Stomach (tissue), 9 donors: ENCODE data around the gene ATP11A. TPM values are rescaled to one million over a fixed set of nuclear protein-coding genes. Genes with fewer than 3 reads are reported as not detected.
A peak's percentile ranks its signal among the peaks of the same experiment; 100 is the strongest.

Experiments used
- DNase-seq, 2 donors: peaks; one replicate each; pipeline versions ENCODE4 v3.0.0 to v3.0.0-alpha.2; 2013 to 2019
- H3K27ac ChIP-seq, 5 donors: fragments of 200-600 bp in 4 of 5; sonication (generic) in 4 of 5; one replicate each; pipeline ENCODE4 v1.5.1; 2013 to 2019; ENCODE audit warnings: mild to moderate bottlenecking in 1 of 5, moderate library complexity in 1 of 5
- H3K27me3 ChIP-seq, 3 donors: fragments of 200-600 bp; sonication (generic); one replicate each; pipeline ENCODE4 v1.5.1; 2017 to 2019; ENCODE audit warnings: mixed run types in 1 of 3
- H3K36me3 ChIP-seq, 4 donors: fragments of 200-600 bp; sonication (generic); 1 replicate in 3 of 4; 2 replicates in 1 of 4; pipeline ENCODE4 v1.5.1; 2016 to 2019
- H3K4me1 ChIP-seq, 4 donors: fragments of 200-600 bp; sonication (generic); one replicate each; pipeline ENCODE4 v1.5.1; 2016 to 2019
- H3K4me3 ChIP-seq, 4 donors: fragments of 200-600 bp; sonication (generic) in 3 of 4; one replicate each; pipeline ENCODE4 v1.5.1; 2016 to 2019; ENCODE audit warnings: mild to moderate bottlenecking in 1 of 4
- H3K9me3 ChIP-seq, 4 donors: fragments of 200-600 bp; sonication (generic); one replicate each; pipeline ENCODE4 v1.5.1; 2016 to 2019
- EP300 ChIP-seq: sonication (generic); formaldehyde crosslinking; IDR thresholded peaks from one replicate; pipeline ENCODE4 v1.6.1; 2017; ENCODE audit warnings: antibody characterized with exemption
- POLR2A ChIP-seq, 4 donors: fragments of 450-650 bp; IDR thresholded peaks; one replicate each; pipeline ENCODE4 v1.6.1; 2016; ENCODE audit warnings: antibody characterized with exemption in 4 of 4, control low read depth in 2 of 4, mild to moderate bottlenecking in 1 of 4, moderate library complexity in 1 of 4
- POLR2AphosphoS5 ChIP-seq, 3 donors: sonication (generic); formaldehyde crosslinking; IDR thresholded peaks; one replicate each; pipeline ENCODE4 v1.6.1; 2016; ENCODE audit warnings: antibody characterized with exemption in 3 of 3
- WGBS, 5 donors: extraction: QIAGEN DNeasy Blood & Tissue Kit in 3 of 5; methylation state at CpG; one replicate each; pipeline versions ENCODE4 v1.1.5 to v1.1.7; 2013 to 2018; 5-methylcytosine and 5-hydroxymethylcytosine counted together
- intact Hi-C: fragments of 100-400 bp; cut with DNase I; formaldehyde crosslinking; loops from one replicate; pipeline ENCODE4 v1.15.1; 2023; ENCODE audit warnings: low total_unique reads
- polyA plus RNA-seq, 3 donors: library from polyadenylated mRNA; stranded (reverse); fragments of 200-250 nt; gene quantifications; one replicate each; pipeline ENCODE4 v1.2.3, GENCODE V29; 2013
- total RNA-seq, 5 donors: library from RNA; depleted of rRNA; stranded (reverse); fragments of >200 nt; gene quantifications; one replicate each; pipeline versions ENCODE4 v1.1.0 to v1.2.3, GENCODE V29; 2014 to 2016
- TF ChIP-seq, protein P1 (sequence below), 7 experiments: fragments of 450-650 bp in 4 of 7; fragments of 200-600 bp in 3 of 7; sonication (generic) in 3 of 7; IDR thresholded peaks; one replicate each; pipeline ENCODE4 v1.5.1; 2016 to 2019; ENCODE audit warnings: antibody characterized with exemption in 7 of 7, control low read depth in 2 of 7, mild to moderate bottlenecking in 1 of 7
- donor health status: healthy with polysubstance abuse.
- donor health status: Bipolar disorder and iron deficiency.
- donor health status: healthy.

ATP11A gene
- total and polyA plus RNA-seq, 8 donors, result 1.1 to 70.9 (median 12.3) TPM

DNA sequence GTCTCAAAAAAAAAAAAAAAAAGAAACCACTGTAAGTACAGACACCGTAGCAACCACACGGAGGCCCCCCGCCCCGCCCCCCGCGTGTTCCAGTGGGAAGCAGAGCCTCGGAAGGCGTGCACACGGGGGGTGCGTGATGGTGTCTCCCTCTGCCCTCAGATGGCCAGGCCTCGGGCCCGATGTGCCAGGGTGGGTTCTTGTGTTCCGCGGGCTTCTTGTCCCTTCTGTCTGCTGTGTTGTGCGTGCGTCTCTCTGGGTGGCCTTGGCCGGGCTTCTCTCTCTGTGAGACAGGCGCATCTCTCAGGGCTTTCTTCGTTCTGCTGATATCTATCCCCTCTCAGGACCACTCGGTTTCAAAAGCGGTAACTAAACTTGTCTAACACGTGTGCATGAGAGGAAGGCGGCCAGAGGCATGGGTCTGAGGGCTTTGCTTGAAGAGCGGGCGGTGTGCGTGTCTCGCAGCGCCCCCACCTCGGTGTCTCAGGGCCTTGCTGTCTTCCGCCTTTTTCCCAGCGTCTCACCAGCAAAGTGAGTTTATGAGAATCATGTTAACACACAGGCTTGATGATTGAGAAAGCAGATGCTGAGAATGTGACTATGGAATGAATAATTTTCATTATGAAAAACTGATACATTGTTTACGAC is 12.6 kb downstream of the ATP11A start:
- Histone ChIP-seq H3K4me1 (peaks cover 4 to 39% (median 12%) of the 10 kb centered on the region in 4 donors), H3K36me3 (no peaks in the 10 kb centered on the region), H3K4me3 (no peak overlapping the region), H3K9me3 (no peaks in the 10 kb centered on the region), H3K27ac (no peak overlapping the region), H3K27me3 (no peaks in the 10 kb centered on the region)
- TF ChIP-seq, protein P1, sequence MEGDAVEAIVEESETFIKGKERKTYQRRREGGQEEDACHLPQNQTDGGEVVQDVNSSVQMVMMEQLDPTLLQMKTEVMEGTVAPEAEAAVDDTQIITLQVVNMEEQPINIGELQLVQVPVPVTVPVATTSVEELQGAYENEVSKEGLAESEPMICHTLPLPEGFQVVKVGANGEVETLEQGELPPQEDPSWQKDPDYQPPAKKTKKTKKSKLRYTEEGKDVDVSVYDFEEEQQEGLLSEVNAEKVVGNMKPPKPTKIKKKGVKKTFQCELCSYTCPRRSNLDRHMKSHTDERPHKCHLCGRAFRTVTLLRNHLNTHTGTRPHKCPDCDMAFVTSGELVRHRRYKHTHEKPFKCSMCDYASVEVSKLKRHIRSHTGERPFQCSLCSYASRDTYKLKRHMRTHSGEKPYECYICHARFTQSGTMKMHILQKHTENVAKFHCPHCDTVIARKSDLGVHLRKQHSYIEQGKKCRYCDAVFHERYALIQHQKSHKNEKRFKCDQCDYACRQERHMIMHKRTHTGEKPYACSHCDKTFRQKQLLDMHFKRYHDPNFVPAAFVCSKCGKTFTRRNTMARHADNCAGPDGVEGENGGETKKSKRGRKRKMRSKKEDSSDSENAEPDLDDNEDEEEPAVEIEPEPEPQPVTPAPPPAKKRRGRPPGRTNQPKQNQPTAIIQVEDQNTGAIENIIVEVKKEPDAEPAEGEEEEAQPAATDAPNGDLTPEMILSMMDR (IDR thresholded peaks at IDR 0.05), result no peak
- no peak for TF ChIP-seq POLR2AphosphoS5 (IDR thresholded peaks at IDR 0.05)
- TF ChIP-seq EP300, result no peak
- TF ChIP-seq POLR2A (IDR thresholded peaks at IDR 0.05), result no peak
- WGBS, 5 donors, result 91 to 95% (median 93%) methylated on average over 30 to 32 of the region's 32 CpGs
- peak in 1 of 2 donors; percentile 19 for DNase-seq
- intact Hi-C loops, result no loop called here

DNA sequence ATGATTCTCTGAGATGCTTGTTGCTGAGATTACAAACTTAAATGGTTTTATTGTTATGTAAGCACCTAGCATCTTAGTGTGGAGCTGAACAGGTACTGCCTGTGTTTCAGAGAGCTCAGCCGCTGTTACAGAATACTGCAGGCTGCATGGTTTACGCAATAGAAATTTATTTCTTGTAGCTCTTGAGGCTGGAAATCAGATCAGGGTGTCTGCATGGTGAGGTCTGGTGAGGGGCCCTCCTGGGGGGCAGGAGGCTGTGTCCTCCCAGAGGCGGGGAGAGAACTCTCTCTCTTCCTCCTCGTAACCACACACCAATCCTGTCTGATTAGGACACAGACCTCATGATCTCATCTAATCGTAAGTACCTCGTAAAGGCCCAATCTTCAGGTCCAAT is 13.1 kb downstream of the ATP11A start:
- WGBS, 5 donors, result 83 to 91% (median 89%) methylated on average over 6 of the region's 6 CpGs
- DNase-seq, result no peak
- peaks cover 4 to 36% (median 11%) of the 10 kb centered on the region in 4 donors for H3K4me1 ChIP-seq
- intact Hi-C loops, result no loop called here
- no peaks in the 10 kb centered on the region for H3K9me3 ChIP-seq
- no peak overlapping the region for H3K27ac ChIP-seq
- no peaks in the 10 kb centered on the region for H3K27me3 ChIP-seq
- H3K36me3 ChIP-seq, result no peaks in the 10 kb centered on the region
- no peak overlapping the region for H3K4me3 ChIP-seq
- TF ChIP-seq, protein P1 (IDR thresholded peaks at IDR 0.05), result no peak
- no peak for TF ChIP-seq POLR2A (IDR thresholded peaks at IDR 0.05)
- TF ChIP-seq POLR2AphosphoS5 (IDR thresholded peaks at IDR 0.05), result no peak
- no peak for TF ChIP-seq EP300

DNA sequence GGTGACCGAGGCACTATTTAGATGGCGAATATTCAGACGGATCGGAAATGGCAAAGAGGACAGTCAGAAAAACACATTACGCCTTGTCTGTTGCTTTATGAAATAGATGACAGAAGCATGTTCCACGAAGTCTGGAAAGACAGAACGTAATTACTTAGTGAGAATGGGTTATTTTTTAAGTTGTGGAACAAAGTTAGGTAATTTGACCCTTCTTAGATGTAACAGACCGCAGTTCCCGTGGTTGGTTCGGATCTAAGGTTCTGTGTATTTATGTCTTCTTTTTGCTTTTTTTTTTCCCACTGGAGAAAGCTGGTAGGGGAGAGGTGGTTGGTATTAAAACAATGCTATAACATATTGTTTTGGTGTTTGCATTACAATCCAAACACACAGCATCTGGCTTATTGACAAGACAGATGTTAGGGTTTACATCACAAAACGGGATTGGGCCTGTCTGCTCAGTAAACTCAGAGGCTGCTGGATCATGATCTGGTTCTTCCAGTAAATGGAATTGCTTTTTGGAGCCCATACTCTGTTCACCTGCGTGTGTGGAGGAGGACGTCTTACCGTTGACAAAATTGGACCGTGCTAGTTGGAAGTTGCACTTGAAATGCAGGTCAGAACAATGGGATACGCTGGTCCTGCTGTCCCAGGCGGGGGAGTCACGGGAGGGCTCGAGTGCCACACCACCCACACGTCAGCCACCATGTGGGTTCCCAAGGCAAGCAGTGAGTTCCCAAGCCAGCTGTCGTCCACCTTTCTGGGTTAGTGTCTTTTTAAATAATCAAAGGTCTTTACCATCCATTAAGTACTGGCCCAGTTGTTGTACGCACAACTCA is 13.8 kb downstream of the ATP11A start:
- intact Hi-C loops, result no loop called here
- no peaks in the 10 kb centered on the region for H3K27me3 ChIP-seq
- H3K4me1 ChIP-seq, result peaks cover 0 to 30% (median 10%) of the 10 kb centered on the region in 4 donors
- peak overlapping the region in 2 of 5 donors; percentile 25 to 46 for H3K27ac ChIP-seq
- H3K4me3 ChIP-seq, result no peak overlapping the region
- no peak for DNase-seq
- TF ChIP-seq POLR2AphosphoS5 (IDR thresholded peaks at IDR 0.05) (no peak), EP300 (no peak), POLR2A (IDR thresholded peaks at IDR 0.05) (no peak)
- TF ChIP-seq, protein P1 (IDR thresholded peaks at IDR 0.05), result no peak
- H3K9me3 ChIP-seq, result no peaks in the 10 kb centered on the region
- WGBS, 5 donors, result 83 to 91% (median 87%) methylated on average over 21 to 22 of the region's 22 CpGs
- H3K36me3 ChIP-seq, result no peaks in the 10 kb centered on the region

DNA sequence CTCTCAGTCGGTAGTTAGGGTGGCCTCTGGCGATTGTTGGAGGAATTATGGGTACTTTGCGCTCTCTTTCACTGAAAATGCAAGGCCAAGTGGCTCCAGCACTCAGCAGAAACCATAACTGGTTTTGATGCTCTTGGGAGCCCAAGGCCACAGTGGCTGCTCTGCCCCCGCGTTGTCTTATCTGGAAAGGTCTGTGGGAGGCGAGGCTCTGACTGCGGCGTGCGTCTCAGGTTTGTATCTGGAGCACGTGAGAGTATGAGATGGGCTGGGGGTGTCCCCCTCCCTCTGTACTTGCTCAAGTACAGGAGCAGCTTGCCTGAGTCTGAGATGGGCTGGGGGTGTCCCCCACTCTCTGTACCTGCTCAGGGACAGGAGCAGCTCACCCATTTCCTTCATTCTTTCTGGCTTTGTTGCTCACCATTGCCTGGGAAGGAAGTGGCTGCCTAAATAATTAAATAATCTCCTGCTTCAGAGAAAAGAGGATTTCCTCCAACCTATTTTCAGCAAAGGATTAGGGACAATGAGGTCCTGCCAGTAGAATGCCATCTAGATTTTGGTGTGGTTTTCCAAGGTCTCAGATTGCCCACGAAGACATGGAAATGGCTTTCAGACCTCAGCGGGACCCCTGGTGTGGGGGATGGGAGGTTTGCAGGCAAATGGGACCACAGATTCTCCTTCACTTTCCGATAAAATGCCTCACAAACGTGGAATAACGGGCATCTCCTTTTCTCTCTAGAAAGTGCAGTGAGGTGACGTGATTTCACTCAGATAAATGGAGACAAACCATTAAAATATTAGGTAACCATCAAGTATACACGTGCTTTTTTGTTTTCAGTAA is 14.7 kb downstream of the ATP11A start:
- TF ChIP-seq POLR2A (IDR thresholded peaks at IDR 0.05) (no peak), EP300 (no peak), POLR2AphosphoS5 (IDR thresholded peaks at IDR 0.05) (no peak)
- TF ChIP-seq, protein P1 (IDR thresholded peaks at IDR 0.05), result no peak
- Histone ChIP-seq H3K9me3 (no peaks in the 10 kb centered on the region), H3K27me3 (no peaks in the 10 kb centered on the region), H3K36me3 (no peaks in the 10 kb centered on the region), H3K4me3 (no peak overlapping the region), H3K4me1 (peaks cover 0 to 30% (median 10%) of the 10 kb centered on the region in 4 donors), H3K27ac (peak overlapping the region in 2 of 5 donors; percentile 25 to 46)
- no peak for DNase-seq
- intact Hi-C loops, result no loop called here
- WGBS, 5 donors, result 70 to 77% (median 71%) methylated on average over 17 of the region's 17 CpGs
